HG03457 (cell line): Measurements from ENCODE around the gene COPB2.
"Not testable (repeated sequence)": the region's sequence is repeated elsewhere in the genome, so short reads cannot be mapped to it uniquely, and the experiment has no call there.

ENCODE experiments used
- ATAC-seq: cut with Tn5 transposase; IDR thresholded peaks from one replicate; pipeline ENCODE4 v1.9.1; 2021; ENCODE audit warnings: moderate number of reproducible peaks; ENCODE audit not compliant: unreplicated experiment

Gene COPB2

DNA sequence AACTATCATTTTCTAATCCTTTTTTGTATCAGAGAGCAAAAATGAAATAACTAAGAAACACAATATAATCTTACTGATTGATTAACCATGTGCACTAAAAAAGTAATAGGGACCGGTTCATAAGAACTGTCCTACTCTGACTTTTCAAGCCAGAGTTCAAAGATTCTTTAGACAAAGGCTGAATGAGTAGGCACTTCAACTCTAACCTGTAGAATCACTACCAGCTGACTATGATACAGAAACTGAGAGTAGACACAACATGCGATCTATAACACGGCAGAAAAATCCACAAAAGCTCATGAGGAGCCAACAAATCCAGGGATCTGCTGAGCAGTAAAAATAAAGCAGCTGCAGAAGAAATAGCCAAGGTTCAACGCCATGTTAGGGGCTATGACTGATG is 8.9 kb downstream of the COPB2 start:
- ATAC-seq, result no peak

DNA sequence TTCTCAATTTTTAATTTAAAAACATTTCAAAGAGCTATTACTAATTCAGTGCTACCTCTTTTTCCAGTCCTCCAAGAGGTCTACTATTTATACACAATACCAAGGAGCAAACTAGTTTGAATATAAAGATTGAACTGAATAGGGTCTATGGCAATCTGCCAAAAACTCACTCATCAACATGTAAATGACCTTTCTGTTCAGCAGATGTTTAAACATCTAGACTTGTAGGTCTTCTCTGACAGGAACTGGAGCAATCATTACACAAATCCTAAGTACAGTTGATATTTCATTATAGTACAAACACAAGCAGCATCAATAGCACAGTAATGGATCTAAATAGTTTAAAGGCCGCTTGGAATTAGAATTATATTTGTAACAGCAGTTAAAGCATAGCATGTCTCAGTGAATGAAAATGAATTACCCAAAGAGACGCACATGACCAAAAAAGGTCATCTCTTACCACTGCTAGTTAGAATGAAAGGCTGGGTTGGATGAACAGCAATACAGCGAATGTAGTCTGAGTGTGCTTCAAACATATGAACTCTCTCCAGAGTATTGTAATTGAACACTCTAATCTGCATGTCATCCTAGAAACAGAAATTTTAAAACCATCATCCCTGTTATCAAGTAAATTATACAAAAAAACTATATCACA is 10.7 kb downstream of the COPB2 start:
- ATAC-seq, result no peak

DNA sequence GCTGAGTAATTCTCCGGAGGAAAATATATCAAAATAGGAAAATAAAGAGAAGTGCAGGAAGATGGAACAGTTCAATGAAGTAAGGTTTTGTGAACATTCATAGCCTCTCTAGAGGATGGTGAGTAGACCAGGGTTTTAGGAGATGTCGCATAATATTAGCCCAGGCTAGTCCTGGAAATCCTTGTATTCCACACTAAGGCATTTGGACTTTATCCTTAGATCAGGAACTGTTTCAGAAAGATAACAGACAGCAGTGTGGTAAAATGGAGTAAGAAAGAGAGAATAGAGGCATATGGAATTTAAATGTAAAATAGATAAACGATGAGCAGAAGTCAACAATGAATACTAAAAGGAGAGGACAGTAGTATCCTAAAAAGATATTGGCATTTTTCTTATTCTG is 12.1 kb downstream of the COPB2 start:
- ATAC-seq, result no peak

DNA sequence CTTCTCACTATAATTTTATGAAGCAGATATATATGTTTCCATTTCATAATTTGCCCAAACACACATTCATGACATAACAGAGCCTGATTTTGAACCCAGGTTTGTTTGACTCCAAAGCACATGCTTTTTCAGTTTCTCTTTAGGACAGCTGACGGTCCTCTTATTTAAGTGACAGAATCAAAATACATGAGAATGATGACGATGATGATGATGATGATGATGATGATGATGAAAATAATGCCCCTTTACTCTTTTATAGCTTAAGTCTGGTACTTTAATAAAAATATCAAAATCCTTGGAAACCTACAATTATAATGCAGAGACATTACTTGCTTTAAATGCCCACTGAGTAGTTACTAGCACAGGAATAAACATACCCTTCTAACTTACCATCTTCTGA is 15.3 kb downstream of the COPB2 start:
- ATAC-seq, result no peak

DNA sequence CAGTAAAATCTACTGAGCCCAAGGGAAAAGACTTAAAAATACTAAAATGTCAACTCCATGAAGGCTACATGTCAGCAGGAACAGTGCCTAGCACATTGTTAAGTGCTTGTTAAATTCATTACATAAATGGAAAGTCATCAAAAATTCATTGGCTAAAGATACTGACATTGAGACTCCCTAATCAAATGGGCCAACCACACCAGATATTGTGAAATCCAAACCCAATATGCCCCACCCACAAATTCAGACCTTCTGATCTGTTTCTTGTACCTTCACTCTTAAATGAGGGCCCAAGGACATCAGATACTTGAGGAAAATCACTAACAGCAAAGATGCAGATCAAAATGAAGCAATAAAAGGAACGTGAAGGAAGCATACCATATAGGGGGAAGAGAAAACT is 24.9 kb downstream of the COPB2 start:
- ATAC-seq, result no peak

DNA sequence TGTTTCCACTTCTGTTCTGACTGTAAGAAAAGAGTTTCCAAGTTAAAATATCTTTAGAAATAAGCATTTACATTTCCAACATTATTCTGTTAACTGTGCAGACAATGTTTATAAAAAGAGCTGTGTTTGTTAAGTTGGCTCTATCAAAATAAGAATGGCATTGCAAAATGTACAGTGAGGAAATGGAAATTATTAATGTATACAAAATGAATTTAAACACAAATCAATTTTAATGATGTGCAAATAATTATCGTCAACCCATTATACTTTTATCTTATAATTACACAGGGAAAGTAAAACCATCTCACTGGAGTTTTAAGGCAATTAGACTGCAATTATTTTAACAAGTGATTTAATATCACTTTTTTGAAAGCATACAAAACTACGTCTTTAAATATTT is 28.2 kb downstream of the COPB2 start:
- no peak for ATAC-seq

DNA sequence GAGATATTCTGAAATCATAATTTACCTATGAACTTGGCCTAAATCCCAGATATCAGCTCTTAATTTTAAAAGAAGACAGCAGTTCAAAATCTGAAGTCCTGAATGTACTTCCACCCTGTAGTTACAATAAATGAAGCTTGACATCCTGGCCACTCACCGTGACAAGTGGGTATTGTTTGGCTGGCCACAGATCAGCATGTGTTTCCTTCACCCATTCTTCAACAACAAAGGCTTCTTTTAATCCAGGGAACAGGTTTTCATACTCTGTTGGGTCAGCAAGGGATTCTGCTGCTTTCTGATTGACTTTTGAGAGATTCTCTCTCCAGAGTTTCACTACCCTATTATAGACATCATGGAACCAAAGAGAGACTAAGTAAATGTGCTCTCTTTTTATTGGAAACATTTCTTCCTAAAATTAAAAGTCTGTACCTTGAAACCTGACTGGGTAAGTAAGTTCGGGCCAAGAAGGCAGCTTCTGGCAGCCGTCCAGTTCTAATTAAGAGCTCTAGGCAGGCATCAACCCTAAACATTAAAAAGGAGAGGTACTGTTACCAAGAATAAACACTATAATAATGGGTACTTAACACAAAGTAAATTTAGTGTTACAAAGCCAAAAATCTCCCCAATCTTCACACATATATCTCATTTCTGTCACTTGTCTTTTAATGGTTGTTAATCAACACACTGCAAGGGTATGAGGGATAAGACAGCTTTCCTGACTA is 30.4 kb downstream of the COPB2 start:
- no peak for ATAC-seq

DNA sequence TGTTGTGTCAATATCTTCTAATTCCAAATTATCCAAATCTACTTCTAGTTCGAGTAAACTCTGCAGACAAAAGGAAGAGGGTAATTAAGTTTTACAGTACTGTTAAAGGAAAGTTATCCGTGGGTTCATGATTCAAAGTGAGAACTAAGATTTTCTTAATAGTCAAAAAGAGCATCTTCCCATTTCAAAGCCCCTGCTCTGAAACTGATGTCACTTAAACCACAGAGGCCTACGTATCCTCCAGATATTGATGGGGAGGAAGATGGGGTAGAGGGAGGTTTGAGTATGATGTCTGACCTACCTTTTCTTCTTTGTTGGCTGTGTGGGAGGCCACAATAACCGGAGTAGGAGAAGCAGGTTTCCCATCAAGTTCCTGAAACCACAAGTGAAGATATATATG is 31.5 kb downstream of the COPB2 start:
- no peak for ATAC-seq

DNA sequence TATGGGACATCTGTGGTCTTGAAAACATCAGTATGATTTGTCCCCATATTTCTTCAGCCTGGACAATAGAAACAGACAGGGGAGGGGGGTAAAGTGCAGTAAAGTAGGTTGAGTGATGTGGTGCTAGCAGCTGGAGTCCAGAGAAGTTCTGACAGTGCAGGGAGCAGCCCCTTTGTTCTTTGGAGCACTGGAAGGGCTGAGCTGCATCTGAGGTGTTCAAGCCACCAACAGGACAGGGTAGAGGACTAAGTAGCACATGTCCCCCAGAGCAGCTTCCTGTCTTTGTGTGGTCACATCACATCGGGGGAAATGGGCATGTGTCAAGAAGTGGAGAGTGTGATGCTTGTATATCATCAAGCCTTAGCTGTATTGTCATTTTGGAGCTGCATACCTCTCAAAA is 33.6 kb downstream of the COPB2 start:
- no peak for ATAC-seq

DNA sequence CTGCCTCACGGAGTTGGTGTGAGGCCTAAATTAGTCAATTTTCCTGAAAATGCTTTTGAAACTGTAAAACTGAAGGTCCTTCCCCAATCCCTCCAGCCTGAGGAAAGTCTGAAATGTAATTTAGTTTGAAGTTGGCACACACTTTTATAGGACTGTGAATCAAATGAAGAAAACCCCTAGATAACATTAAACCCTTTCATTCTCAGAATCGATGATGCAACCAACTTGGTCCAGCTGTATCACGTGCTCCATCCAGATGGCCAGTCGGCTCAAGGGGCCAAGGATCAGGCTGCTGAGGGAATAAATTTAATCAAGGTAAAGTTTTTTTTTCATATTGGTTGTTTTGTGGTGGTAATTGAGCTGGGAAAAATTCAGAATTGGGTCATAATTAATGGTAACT is 34.0 kb downstream of the COPB2 start:
- no peak for ATAC-seq

DNA sequence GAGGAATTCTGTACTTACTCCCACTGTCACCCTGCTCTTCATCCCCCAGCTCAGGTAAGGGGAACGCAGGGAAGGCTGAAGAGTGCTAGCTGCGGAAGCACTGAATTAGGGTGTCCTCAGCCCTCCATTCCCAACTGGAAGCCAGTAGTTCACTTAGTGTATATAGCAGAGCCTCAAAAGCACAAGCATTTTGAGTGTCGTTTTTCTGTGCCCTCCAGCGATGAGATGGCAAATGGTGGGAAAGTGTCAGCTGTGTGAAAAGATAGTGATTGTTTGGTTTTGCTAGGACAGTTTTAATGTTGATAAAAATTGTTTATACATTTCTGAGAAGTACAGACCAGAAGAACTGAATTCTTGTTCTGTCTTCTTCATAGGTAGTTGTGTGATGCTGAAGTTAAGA is 34.8 kb downstream of the COPB2 start:
- ATAC-seq, result no peak

DNA sequence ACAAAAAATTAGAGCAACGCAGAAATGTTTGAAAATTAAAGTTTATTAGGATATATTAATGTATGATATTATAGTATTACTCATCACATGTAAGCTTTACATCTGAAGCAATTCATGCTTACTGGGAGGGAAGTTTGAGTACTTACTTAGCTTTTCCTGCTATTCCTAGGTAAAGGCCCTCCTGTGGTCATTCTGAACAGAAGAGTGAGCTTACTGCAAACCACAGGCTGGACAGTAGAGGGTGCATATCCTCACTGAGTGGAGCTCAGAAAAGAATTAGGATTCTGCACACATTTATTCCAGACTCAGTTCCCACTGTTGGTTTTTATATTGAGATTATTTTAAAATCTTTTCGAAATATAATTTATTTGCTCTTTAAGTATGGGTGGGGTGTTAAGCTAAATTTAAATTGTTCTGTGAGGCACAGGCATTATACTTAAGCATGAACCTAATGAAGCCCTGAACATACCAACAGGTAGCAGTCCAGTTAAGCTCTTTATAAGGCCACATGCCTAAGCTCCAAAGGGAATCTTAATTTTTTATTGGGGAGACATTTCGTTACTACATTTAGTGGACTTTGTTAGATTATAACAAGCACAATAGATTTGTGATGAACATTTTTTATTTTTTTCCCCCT is 35.4 kb downstream of the COPB2 start:
- no peak for ATAC-seq

DNA sequence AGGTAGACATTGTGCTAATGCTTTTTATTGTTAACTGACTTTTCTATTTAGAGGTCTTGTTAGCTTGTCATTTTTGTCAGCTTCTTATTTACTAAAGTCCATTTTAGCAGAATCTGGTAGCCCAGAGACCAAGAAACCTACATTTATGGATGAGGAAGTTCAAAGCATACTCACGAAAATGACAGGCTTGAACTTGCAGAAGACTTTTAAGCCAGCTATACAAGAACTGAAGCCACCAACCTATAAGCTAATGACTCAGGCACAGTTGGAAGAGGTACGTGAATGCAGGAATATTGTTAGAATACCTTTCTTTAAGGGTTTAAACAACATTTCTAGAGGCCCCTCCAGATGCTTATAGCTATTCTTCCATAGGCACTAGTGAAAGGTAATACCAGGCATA is 42.7 kb downstream of the COPB2 start:
- ATAC-seq, result no peak

DNA sequence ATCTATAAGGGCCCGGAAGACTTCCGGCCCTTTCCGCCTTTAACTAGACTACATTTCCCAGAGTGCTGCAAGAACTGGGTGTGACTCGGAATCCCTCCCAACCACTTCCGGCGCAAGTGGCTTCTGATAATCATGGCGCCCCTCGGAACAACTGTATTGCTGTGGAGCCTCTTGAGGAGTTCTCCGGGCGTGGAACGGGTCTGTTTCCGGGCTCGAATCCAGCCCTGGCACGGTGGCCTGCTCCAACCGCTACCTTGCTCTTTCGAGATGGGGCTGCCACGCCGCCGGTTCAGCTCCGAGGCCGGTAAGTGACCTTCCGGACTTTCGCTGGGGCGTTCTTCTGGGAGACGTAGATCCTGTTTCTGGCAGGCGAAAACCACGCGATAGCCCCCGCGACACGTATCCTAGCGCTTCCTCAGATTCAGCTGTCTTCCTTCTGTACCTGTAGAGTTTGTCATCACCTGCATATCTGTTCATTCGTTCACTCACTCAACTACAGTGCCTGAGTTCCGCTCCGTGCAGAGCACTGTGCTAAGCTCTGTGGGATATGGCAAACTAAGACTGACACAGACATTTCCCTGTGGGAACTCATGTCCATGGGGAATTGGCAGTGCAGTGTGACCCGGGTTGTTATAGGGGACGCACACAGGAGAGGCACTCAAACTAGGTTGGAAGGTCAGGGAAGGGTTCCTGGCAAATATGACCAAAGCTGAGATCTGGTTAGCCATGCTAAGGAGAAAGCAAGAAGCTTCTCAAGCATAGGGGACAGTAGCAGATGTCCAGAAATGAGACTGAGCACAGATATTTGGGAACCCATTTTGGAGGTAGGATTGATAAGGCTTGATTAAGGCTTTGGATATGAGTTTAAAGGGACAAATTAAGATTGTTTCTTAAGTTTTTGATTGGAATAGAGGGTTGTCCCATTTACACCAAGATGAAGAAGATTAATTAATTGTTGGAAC is 45.3 kb downstream of the COPB2 start, which contains the start of gene MRPS22:
Gene MRPS22 (plus strand): TSS at position 126 of the 962 bp plus-strand sequence. CDS start 7 bp downstream, at position 133.
- ATAC-seq, result peak; percentile 95

DNA sequence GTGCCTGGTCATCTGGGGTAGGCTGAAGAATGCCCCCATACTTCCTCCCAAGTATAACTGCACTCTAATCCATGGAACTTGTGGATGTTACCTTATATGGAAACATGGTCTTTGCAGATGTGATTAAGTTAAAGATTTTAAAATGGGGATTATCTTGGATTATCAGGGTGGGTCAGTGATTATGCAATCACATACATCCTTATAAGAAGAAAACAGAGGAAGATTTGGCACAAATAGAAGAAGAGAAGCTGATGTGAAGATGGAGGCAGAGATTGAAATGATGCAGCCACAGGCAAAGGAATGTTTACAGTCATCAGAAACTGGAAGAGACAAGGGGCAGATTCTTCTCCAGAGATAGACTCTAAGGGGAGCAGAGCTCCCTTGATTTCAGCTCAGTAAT is 47.4 kb downstream of the COPB2 start:
- no peak for ATAC-seq

DNA sequence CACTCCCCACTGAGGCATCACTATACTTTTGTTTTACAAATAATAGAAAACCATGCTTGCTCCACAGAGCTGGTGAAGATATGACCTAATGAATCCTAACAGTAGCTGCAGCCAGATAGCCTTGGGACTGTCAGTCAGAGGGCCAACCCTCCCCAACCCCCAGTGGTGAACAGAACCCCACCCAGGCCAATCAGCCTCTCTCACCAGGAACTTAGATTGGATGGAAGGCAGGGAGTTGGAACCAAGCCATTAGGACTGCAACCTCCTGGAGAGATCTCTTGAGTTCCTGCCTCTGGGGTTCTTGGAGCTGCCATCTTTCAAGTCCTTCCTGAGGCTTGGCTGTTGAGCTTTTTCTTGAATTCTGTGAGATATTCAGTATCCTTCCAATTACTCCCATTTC is 48.7 kb downstream of the COPB2 start:
- no peak for ATAC-seq

DNA sequence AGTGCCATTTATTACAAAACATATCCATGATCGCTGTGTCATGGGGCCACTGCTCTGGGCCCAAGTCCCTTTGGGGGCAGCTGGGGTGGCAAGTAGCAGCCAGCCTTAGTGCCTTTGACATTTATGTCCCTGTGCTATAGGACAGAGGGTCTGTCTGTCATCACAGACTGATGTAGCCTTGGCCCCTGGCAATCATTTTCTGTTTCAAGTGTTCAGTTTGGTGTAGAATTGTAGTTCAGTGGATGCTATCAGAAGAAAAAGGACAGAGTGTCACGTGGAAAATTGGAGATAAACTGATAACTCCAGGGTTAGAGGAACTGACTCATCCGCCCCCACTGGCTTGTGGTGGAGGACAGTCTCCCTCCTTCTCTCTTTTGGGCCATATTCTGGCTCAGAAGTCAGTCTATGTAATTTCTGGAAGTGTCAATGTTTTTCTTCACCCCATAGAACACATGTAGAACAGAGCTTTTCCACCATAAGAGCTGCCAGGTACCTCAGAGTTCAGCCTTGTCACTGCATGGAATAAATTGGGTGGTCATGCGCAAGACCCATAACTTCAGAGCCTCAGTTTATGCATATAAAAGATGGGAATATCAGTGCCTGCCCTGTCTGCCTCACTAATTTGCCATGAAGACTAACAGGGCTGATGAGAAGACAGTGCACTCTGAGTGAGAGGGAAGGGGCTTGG is 50.1 kb downstream of the COPB2 start:
- no peak for ATAC-seq

DNA sequence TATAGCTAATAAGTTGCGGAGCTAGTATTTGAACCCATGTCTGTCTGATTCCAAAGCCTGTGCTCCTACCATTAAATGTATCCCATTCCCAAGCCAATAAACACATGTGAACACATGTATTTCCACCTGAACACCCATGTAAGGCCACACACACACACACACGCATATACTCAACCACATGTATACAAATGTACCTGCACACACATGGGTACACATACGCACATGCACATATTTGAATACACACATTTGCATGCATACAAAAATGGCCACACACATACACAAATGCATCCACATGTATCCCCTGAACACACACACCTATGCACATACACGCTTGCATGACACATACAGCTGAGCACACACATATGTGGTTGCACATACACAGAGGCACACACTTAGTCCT is 51.0 kb downstream of the COPB2 start:
- no peak for ATAC-seq

DNA sequence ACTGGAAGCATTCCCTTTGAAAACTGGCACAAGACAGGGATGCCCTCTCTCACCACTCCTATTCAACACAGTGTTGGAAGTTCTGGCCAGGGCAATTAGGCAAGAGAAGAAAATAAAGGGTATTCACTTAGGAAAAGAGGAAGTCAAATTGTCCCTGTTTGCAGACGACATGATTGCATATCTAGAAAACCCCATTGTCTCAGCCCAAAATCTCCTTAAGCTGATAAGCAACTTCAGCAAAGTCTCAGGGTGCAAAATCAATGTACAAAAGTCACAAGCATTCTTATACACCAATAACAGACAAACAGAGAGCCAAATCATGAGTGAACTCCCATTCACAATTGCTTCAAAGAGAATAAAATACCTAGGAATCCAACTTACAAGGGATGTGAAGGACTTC is 54.8 kb downstream of the COPB2 start:
- ATAC-seq, result not testable (repeated sequence)

DNA sequence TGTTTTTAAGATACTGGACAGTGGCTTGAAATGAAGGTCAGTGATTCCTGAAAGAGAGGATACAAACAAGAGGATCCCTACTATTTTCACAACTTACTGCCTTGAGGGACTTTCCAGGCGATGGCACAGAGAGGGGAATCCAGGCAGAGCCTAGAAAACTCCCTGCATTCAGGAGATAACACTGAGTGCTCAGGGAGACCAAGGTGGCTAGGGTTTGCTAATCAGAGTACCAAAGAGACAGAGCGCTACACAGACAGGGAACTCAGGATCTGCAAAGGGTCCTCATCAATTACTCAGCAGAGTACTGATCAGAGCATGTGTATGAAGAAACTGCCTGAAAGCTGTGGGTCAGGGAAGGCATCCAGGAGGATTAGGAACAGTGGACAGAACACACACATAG is 57.4 kb downstream of the COPB2 start:
- no peak for ATAC-seq
